ENCODE measurements around the gene SDK1. TPM values are rescaled to one million over a fixed set of nuclear protein-coding genes. Genes with fewer than 3 reads are reported as not detected.

The SDK1 gene
- total and polyA plus RNA-seq, 2 donors (not counting 3 experiments of a cell fraction or from before 2014, with no cell fraction given), result 1.6 to 3.9 TPM

DNA sequence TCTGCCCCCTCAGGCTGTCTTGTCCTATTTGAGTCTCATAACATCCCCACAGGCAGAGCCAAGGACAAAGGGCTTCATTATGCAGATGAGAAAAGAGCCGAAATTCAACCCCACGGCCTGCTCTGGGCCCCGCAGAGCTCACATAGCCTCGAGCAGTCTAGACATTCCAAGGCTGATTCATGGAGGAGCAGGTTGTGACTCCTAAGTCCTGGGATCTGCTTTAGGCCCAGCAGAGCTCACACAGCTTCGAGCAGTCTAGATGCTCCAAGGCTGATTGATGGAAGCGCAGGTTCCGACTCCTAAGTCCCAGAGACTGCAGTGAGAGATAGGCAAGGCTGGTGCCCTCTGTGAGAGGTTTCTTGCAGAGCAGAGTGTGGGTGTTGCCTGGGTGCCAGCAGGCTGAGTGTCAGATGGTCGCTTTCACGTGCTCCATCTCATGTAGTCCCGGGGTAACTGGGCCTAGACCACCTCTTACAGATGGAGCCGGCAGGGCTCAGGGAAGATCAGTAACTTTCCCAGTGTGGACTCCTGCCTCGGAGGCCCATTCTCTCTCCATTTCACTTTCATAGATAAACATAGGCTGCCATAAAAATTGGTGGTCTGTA, 944.9 kb downstream of the SDK1 start:
- Histone ChIP-seq H2AFZ (ENCODE audit: low read depth, low read length) (no peak overlapping the region), H3K36me3 (ENCODE audit: control insufficient read depth in 2 of 2, extremely low read depth in 1 of 2, insufficient read depth in 2 of 2, low read length in 2 of 2) (no peaks in the 10 kb centered on the region), H3K79me2 (ENCODE audit: control insufficient read depth, insufficient read depth, low read length) (no peaks in the 10 kb centered on the region), H3K27ac (ENCODE audit: insufficient read depth, low read depth, low read length) (no peak overlapping the region), H4K20me1 (replicated peaks; ENCODE audit: control insufficient read depth, extremely low read depth, insufficient read depth, low read length) (no peaks in the 10 kb centered on the region), H3K4me1 (ENCODE audit: control insufficient read depth, extremely low read depth, insufficient read depth, low read length) (no peaks in the 10 kb centered on the region), H3K27me3 (ENCODE audit: control insufficient read depth in 2 of 2, insufficient read depth in 2 of 2, low read length in 2 of 2) (no peaks in the 10 kb centered on the region), H3K4me3 (replicated peaks in 1 of 3; ENCODE audit: insufficient read depth in 1 of 3, low read depth in 1 of 3, low read length in 3 of 3) (no peak overlapping the region), H3K4me2 (ENCODE audit: insufficient read depth, low read length) (no peak overlapping the region), H3K9me3 (replicated peaks; ENCODE audit: control insufficient read depth, insufficient read depth, low read length) (no peaks in the 10 kb centered on the region), H3K9ac (replicated peaks; ENCODE audit: extremely low read depth, insufficient read depth, low read length) (no peak overlapping the region), H3K9me1 (replicated peaks; ENCODE audit: control insufficient read depth, extremely low read depth, insufficient read depth, low read length) (no peaks in the 10 kb centered on the region)
- BruUV-seq (replicated peaks), result no TSS peak
- TF ChIP-seq, protein P1, sequence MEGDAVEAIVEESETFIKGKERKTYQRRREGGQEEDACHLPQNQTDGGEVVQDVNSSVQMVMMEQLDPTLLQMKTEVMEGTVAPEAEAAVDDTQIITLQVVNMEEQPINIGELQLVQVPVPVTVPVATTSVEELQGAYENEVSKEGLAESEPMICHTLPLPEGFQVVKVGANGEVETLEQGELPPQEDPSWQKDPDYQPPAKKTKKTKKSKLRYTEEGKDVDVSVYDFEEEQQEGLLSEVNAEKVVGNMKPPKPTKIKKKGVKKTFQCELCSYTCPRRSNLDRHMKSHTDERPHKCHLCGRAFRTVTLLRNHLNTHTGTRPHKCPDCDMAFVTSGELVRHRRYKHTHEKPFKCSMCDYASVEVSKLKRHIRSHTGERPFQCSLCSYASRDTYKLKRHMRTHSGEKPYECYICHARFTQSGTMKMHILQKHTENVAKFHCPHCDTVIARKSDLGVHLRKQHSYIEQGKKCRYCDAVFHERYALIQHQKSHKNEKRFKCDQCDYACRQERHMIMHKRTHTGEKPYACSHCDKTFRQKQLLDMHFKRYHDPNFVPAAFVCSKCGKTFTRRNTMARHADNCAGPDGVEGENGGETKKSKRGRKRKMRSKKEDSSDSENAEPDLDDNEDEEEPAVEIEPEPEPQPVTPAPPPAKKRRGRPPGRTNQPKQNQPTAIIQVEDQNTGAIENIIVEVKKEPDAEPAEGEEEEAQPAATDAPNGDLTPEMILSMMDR (IDR thresholded peaks at IDR 0.05; ENCODE audit: extremely low read depth in 1 of 2, insufficient read depth in 1 of 2, low read depth in 1 of 2, low read length in 2 of 2), result no peak
- TF ChIP-seq MYC (IDR thresholded peaks at IDR 0.05; ENCODE audit: low read depth, low read length), result no peak
- no peak for TF ChIP-seq POLR2A (IDR thresholded peaks at IDR 0.05; ENCODE audit: low read depth, low read length)
- no peak for TF ChIP-seq POLR2AphosphoS5 (IDR thresholded peaks at IDR 0.05; ENCODE audit: insufficient read depth, low read depth, low read length)
- TF ChIP-seq JUN (IDR thresholded peaks at IDR 0.05; ENCODE audit: borderline replicate concordance, insufficient read depth, insufficient read length, low read depth), result no peak
- TF ChIP-seq, protein P2, sequence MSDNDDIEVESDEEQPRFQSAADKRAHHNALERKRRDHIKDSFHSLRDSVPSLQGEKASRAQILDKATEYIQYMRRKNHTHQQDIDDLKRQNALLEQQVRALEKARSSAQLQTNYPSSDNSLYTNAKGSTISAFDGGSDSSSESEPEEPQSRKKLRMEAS (IDR thresholded peaks at IDR 0.05; ENCODE audit: insufficient read depth, insufficient read length), result no peak
- TF ChIP-seq GATA2 (IDR thresholded peaks at IDR 0.05; ENCODE audit: insufficient read depth, insufficient read length, low read depth, low read length), result no peak
- no peak for TF ChIP-seq FOS (IDR thresholded peaks at IDR 0.05; ENCODE audit: borderline replicate concordance, insufficient read depth, low read length)
- TF ChIP-seq EZH2 (IDR thresholded peaks at IDR 0.05; ENCODE audit: borderline replicate concordance, low read depth, low read length, severe bottlenecking), result no peak
- ChIA-PET POLR2A (no interaction called here), CTCF (no interaction called here)
- intact Hi-C loops (cut with micrococcal nuclease) (no loop called here), dilution Hi-C loops (cut with MboI; ENCODE audit: extremely low pct_ligation_motif_present, low sequenced_read_pairs) (no loop called here)
- FAIRE-seq (no peak), DNase-seq (ENCODE audit: low read depth, low spot score) (no peak)

Data from endothelial cell of umbilical vein (primary cell).